GM20000 (cell line): Measurements from ENCODE around the gene PDZRN3.

Experiments used
- DNase-seq: peaks from one replicate; pipeline ENCODE4 v3.0.0; 2012; ENCODE audit warnings: low spot score
- TF ChIP-seq, protein P1 (sequence below): IDR thresholded peaks from 2 replicates; pipeline ENCODE4 v1.5.1; 2012; ENCODE audit warnings: mild to moderate bottlenecking, control low read depth; ENCODE audit errors: extremely low read depth, missing control alignments

Gene PDZRN3

DNA sequence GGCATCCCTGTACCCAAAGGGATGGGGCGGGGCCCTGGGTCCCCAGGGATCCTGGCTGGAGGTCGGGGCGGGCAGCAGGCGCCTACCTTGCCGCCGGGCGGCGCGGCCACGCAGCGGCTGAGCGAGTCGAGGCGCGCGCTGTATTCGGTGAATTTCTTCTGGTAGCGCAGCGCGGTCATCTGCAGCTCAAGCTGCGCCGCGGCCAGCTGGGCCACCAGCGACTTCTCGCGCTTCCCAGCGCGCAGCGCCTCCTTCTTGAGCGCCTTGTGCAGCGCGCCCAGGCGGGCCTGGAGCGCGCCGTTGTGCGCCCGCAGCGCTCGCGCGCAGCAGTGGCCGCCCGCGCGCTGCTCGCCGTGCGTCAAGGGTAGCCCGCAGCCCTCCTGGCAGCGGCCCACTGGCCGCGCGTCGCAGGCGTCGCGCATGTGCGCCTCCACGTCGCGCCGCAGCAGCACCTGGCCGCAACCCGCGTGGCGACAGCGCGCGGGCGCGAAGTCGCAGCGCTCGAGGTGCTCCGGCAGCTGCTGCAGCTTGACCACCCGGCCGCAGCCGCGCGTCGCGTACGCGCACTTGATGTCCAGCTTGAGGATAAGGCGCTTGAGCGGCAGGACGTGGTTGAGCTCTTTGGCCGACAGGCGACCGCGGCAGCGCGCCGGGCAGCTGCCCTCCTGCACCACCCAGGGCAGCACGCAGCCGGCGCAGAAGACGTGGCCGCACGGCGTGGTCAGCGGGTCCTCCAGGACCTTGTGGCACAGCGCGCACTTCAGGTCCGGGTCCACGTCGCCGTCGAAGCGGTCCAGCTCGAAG lies 522 bp downstream of the PDZRN3 start:
- DNase-seq = no peak
- TF ChIP-seq, protein P1, sequence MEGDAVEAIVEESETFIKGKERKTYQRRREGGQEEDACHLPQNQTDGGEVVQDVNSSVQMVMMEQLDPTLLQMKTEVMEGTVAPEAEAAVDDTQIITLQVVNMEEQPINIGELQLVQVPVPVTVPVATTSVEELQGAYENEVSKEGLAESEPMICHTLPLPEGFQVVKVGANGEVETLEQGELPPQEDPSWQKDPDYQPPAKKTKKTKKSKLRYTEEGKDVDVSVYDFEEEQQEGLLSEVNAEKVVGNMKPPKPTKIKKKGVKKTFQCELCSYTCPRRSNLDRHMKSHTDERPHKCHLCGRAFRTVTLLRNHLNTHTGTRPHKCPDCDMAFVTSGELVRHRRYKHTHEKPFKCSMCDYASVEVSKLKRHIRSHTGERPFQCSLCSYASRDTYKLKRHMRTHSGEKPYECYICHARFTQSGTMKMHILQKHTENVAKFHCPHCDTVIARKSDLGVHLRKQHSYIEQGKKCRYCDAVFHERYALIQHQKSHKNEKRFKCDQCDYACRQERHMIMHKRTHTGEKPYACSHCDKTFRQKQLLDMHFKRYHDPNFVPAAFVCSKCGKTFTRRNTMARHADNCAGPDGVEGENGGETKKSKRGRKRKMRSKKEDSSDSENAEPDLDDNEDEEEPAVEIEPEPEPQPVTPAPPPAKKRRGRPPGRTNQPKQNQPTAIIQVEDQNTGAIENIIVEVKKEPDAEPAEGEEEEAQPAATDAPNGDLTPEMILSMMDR = no peak

DNA sequence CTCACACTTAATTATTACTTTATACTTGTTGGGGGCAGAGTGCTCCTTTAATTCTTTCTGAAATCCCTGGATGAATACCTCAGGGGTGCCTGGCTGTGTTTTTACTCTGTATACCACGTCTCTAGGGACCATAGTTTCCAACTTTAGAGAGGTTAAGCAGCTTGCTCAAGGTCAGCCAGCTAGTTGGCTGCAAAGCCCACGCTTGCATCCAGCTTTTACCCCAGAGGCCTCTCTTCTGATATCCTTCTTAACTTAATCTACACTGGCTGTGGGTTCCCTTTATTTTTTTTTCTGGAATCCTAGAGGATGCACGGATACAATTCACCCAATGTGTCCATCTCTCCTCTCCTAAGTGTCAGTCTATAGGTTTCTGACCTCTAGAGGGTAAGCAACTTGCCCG lies 1.4 kb downstream of the PDZRN3 start:
- no peak for DNase-seq
- TF ChIP-seq, protein P1 = no peak

DNA sequence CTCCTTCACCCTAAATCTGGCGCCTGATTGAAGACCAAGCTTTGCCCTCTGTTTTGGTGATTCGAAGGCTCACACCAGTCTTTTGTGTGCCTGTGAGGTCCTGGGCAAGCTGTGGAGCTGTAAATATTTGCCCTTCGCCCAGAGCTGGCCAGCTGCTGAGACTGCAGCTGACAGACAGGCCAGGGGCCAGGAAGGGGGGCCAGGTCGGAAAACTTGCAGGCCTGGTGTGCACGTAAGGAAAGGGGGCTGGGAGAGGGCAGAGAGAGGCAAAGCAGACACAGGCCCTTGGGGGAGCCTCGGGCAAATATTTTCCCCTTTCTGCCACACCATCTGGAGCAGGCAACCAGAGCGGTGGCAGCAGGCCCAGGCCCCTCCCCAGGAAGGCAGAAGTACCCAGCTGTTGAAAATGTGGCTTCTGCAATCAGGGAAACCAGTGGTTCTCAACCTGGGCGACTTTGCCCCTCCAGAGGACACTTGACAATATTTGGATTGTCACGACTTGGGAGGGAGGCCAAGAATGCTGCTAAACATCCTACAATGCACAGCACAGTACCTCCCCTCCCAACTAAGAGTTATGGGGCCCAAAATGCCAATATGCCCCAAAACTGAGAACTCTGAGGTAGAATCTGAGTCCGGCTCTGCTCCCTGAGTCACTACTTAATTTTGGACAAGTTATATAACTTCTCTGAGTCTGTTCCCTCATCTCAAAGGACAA lies 2.5 kb downstream of the PDZRN3 start:
- no peak for DNase-seq
- TF ChIP-seq, protein P1 = no peak

DNA sequence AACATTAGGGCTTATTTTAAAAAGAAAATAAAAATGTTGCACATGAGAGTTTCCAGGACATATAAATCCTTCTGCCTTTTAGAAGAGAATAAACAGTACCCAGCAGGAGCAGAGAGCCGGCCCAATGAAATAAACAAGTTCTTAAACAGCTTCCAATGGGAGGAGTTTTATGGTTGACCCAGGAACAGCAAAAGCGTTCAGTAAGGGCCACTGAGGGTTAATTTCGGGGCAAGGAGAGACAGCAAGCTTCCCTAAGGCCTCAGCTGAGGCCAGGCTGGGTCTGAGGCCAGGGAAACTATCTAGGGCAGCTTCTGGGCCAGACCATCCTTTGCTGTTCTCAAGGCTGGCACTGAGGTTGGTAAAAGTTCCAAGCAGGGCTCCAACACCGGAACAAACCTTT lies 3.4 kb downstream of the PDZRN3 start:
- no peak for DNase-seq
- TF ChIP-seq, protein P1 = no peak

DNA sequence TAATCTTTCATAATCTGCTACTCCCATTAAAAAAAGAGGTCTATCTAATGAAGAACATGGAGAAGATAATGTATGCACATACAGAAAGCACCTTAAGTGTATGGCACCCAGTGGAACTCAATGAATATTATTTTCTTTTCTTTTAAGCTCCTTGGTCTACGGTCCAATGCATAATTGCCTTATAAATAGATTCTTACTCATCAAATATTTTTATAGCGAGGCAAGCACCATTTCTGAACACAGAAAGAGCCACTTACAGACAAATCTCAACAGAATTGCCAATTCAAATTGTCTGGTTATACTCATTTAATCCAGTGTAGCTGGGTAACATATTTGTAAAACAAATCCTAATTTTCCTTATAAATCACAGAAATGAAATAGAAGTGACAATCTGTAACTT lies 6.3 kb downstream of the PDZRN3 start:
- TF ChIP-seq, protein P1 = no peak
- DNase-seq = no peak

DNA sequence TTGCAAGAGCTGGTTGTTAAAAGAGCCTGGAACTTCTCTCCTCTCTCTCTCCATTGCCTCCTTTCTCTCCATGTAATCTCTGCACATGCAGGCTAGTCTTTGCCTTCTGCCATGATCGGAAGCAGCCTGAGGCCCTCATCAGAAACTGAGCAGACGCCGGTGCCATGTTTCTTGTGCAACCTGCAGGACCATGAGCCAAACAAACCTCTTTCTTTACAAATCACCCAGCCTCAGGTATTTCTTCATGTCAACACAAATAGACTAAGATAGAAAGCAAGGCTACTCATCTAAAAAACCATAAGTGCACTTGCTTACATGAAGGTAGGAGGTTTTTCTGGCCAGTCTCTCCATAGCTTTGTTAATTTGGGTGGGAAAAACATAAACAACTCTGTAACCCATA lies 8.7 kb downstream of the PDZRN3 start:
- TF ChIP-seq, protein P1 = no peak
- no peak for DNase-seq

DNA sequence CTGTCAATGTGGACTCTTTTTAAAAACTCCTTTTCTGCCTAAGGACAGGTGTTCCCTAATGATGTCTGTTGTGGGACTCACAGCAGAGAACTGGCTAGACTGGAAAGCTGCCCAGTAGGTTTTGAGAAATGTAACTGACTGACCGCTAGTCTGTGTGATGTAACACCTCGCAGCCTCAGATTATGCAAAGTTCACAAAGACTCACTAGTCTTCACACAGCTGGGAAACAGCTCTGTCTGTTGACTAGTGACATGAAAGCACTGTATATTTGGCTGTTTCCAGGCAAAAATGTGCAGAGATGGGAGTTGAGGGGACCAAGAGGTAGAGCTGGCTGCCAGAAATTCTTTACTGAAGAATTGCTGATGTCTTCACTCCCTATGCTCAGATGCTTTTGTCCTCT lies 10.3 kb downstream of the PDZRN3 start:
- DNase-seq = no peak
- TF ChIP-seq, protein P1 = no peak
